ENCODE data around the gene NKG7. TPM values are rescaled to one million over a fixed set of nuclear protein-coding genes. Genes with fewer than 3 reads are reported as not detected.

NKG7 gene
- total and polyA plus RNA-seq, 2 of the 13 experiments (the other 11 are each of a cell fraction or from before 2014, with no cell fraction given) = 0.40 TPM; not detected in 1

GRCh38 chr19:51422053-51422448, 49.6 kb upstream of the NKG7 start (continued):
- TF ChIP-seq HOMEZ (CRISPR knock-in tag; IDR thresholded peaks at IDR 0.05; ENCODE audit: low read depth) (peak; percentile 76; the same call in 1 of the 2 replicates), ZNF512 (CRISPR knock-in tag; IDR thresholded peaks at IDR 0.05) (0 out of 2 replicates have a peak, but pooled peaks have one; percentile 34), THAP7 (CRISPR knock-in tag; IDR thresholded peaks at IDR 0.05) (no peak; the same call in 1 of the 2 replicates), MLLT10 (CRISPR knock-in tag; IDR thresholded peaks at IDR 0.05) (no peak), KLF16 (CRISPR knock-in tag; IDR thresholded peaks at IDR 0.05) (peak; percentile 87 to 99; a peak in 3 of 4 replicates), PRPF4 (IDR thresholded peaks at IDR 0.05; ENCODE audit: low read depth, low read length, poor library complexity, severe bottlenecking) (no peak), WIZ (CRISPR knock-in tag; IDR thresholded peaks at IDR 0.05) (peak; percentile 99), POGZ (CRISPR knock-in tag; IDR thresholded peaks at IDR 0.05) (peak; percentile 47; the same call in 1 of the 2 replicates), ZNF766 (CRISPR knock-in tag; IDR thresholded peaks at IDR 0.05; ENCODE audit: borderline replicate concordance) (peak; percentile 97), XBP1 (CRISPR knock-in tag; IDR thresholded peaks at IDR 0.05) (peak; percentile 96), ZNF124 (CRISPR knock-in tag; IDR thresholded peaks at IDR 0.05) (peak; percentile 99), NFKBIZ (CRISPR knock-in tag; IDR thresholded peaks at IDR 0.05) (peak; percentile 97), ELK4 (CRISPR knock-in tag; IDR thresholded peaks at IDR 0.05; ENCODE audit: borderline replicate concordance) (no peak), NR3C1 (CRISPR knock-in tag; IDR thresholded peaks at IDR 0.05) (no peak), ZNF142 (CRISPR knock-in tag; IDR thresholded peaks at IDR 0.05) (peak; percentile 94), ATRX (CRISPR knock-in tag; IDR thresholded peaks at IDR 0.05; ENCODE audit: borderline replicate concordance) (no peak)

Data from HepG2 (cell line).